SK-N-SH treated with all-trans-retinoic acid at 6 μM for 48 hours (cell line): ENCODE data around the gene ACSBG1.

Experiments
- ARNTL ChIP-seq: fragments of 450-650 bp; formaldehyde crosslinking; IDR thresholded peaks from 2 replicates; pipeline ENCODE4 v1.5.0; 2020; ENCODE audit warnings: low read depth, mild to moderate bottlenecking, moderate library complexity, borderline replicate concordance
- CREB5 ChIP-seq: fragments of 250-450 bp; sonication (Bioruptor Pico); IDR thresholded peaks from 2 replicates; pipeline ENCODE4 v1.5.1; 2020; ENCODE audit warnings: low read depth, mild to moderate bottlenecking, moderate library complexity
- GLIS3 ChIP-seq: fragments of 250-450 bp; sonication (Bioruptor Pico); IDR thresholded peaks from 2 replicates; pipeline ENCODE4 v1.5.0; 2020; ENCODE audit warnings: mild to moderate bottlenecking, moderate library complexity
- RARB ChIP-seq: fragments of 250-450 bp; sonication (Bioruptor Pico); IDR thresholded peaks from 2 replicates; pipeline ENCODE4 v1.8.0; 2021; ENCODE audit warnings: mild to moderate bottlenecking, moderate library complexity
- SNAI2 ChIP-seq: fragments of 250-450 bp; sonication (Bioruptor Pico); IDR thresholded peaks from 2 replicates; pipeline ENCODE4 v1.5.0; 2020; ENCODE audit warnings: mild to moderate bottlenecking, moderate library complexity
- TOX ChIP-seq: fragments of 250-450 bp; sonication (Bioruptor Pico); IDR thresholded peaks from 2 replicates; pipeline ENCODE4 v1.8.0; 2021; ENCODE audit warnings: mild to moderate bottlenecking, moderate library complexity, borderline replicate concordance
- ZFP30 ChIP-seq: fragments of 450-650 bp; formaldehyde crosslinking; IDR thresholded peaks from 2 replicates; pipeline ENCODE4 v1.5.0; 2022; ENCODE audit warnings: mild to moderate bottlenecking, moderate library complexity
- ZNF8 ChIP-seq: fragments of 450-650 bp; formaldehyde crosslinking; IDR thresholded peaks from 2 replicates; pipeline ENCODE4 v1.5.0; 2020; ENCODE audit warnings: mild to moderate bottlenecking, moderate library complexity
- TF ChIP-seq, protein P1 (sequence below): fragments of 250-450 bp; sonication (Bioruptor Pico); IDR thresholded peaks from 2 replicates; pipeline ENCODE4 v1.5.0; 2020; ENCODE audit warnings: mild to moderate bottlenecking, moderate library complexity
- TF ChIP-seq, protein P2 (sequence below): fragments of 250-450 bp; sonication (Bioruptor Pico); IDR thresholded peaks from 2 replicates; pipeline ENCODE4 v1.8.0; 2020; ENCODE audit warnings: mild to moderate bottlenecking, moderate library complexity, borderline replicate concordance

GRCh38 chr15:78276064-78276943, 41.9 kb upstream of the ACSBG1 start:
- TF ChIP-seq TOX (CRISPR knock-in tag) = no peak
- TF ChIP-seq SNAI2 (CRISPR knock-in tag) = no peak
- TF ChIP-seq, protein P1, sequence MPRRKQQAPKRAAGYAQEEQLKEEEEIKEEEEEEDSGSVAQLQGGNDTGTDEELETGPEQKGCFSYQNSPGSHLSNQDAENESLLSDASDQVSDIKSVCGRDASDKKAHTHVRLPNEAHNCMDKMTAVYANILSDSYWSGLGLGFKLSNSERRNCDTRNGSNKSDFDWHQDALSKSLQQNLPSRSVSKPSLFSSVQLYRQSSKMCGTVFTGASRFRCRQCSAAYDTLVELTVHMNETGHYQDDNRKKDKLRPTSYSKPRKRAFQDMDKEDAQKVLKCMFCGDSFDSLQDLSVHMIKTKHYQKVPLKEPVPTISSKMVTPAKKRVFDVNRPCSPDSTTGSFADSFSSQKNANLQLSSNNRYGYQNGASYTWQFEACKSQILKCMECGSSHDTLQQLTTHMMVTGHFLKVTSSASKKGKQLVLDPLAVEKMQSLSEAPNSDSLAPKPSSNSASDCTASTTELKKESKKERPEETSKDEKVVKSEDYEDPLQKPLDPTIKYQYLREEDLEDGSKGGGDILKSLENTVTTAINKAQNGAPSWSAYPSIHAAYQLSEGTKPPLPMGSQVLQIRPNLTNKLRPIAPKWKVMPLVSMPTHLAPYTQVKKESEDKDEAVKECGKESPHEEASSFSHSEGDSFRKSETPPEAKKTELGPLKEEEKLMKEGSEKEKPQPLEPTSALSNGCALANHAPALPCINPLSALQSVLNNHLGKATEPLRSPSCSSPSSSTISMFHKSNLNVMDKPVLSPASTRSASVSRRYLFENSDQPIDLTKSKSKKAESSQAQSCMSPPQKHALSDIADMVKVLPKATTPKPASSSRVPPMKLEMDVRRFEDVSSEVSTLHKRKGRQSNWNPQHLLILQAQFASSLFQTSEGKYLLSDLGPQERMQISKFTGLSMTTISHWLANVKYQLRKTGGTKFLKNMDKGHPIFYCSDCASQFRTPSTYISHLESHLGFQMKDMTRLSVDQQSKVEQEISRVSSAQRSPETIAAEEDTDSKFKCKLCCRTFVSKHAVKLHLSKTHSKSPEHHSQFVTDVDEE (CRISPR knock-in tag) = no peak
- no peak for TF ChIP-seq GLIS3 (CRISPR knock-in tag)
- TF ChIP-seq, protein P2, sequence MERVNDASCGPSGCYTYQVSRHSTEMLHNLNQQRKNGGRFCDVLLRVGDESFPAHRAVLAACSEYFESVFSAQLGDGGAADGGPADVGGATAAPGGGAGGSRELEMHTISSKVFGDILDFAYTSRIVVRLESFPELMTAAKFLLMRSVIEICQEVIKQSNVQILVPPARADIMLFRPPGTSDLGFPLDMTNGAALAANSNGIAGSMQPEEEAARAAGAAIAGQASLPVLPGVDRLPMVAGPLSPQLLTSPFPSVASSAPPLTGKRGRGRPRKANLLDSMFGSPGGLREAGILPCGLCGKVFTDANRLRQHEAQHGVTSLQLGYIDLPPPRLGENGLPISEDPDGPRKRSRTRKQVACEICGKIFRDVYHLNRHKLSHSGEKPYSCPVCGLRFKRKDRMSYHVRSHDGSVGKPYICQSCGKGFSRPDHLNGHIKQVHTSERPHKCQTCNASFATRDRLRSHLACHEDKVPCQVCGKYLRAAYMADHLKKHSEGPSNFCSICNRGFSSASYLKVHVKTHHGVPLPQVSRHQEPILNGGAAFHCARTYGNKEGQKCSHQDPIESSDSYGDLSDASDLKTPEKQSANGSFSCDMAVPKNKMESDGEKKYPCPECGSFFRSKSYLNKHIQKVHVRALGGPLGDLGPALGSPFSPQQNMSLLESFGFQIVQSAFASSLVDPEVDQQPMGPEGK (CRISPR knock-in tag) = no peak
- TF ChIP-seq ZNF8 (CRISPR knock-in tag) = no peak
- no peak for TF ChIP-seq RARB (CRISPR knock-in tag)
- no peak for TF ChIP-seq ZFP30 (CRISPR knock-in tag)
- no peak for TF ChIP-seq ARNTL (CRISPR knock-in tag)
- TF ChIP-seq CREB5 (CRISPR knock-in tag) = no peak
